ENCODE data around the gene PPP2R5E.

- TF ChIP-seq ZBTB33 (IDR thresholded peaks at IDR 0.05) (no peak), YY1 (IDR thresholded peaks at IDR 0.05) (no peak), SP1 (IDR thresholded peaks at IDR 0.05) (no peak)
- TF ChIP-seq, protein P1, sequence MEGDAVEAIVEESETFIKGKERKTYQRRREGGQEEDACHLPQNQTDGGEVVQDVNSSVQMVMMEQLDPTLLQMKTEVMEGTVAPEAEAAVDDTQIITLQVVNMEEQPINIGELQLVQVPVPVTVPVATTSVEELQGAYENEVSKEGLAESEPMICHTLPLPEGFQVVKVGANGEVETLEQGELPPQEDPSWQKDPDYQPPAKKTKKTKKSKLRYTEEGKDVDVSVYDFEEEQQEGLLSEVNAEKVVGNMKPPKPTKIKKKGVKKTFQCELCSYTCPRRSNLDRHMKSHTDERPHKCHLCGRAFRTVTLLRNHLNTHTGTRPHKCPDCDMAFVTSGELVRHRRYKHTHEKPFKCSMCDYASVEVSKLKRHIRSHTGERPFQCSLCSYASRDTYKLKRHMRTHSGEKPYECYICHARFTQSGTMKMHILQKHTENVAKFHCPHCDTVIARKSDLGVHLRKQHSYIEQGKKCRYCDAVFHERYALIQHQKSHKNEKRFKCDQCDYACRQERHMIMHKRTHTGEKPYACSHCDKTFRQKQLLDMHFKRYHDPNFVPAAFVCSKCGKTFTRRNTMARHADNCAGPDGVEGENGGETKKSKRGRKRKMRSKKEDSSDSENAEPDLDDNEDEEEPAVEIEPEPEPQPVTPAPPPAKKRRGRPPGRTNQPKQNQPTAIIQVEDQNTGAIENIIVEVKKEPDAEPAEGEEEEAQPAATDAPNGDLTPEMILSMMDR (IDR thresholded peaks at IDR 0.05; ENCODE audit: low read depth, low read length, missing input control): no peak
- TF ChIP-seq, protein P2, sequence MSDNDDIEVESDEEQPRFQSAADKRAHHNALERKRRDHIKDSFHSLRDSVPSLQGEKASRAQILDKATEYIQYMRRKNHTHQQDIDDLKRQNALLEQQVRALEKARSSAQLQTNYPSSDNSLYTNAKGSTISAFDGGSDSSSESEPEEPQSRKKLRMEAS (IDR thresholded peaks at IDR 0.05): no peak
Measured at GRCh38 chr14:63361790-63362189, 181.4 kb downstream of the PPP2R5E start.

Measured in liver (tissue), 3 donors.